ENCODE measurements around the gene UTY. TPM values are rescaled to one million over a fixed set of nuclear protein-coding genes. Genes with fewer than 3 reads are reported as not detected.
"Not testable (repeated sequence)": the region's sequence is repeated elsewhere in the genome, so short reads cannot be mapped to it uniquely, and the experiment has no call there.

Gene UTY
- total RNA-seq, 4 donors from 2014 or later = 0.06 to 48.8 (median 32.9) TPM; not detected in 1

- H3K36me3 ChIP-seq = peaks cover 0 to 66% (median 0%) of the 10 kb centered on the region in 3 donors
- no peaks in the 10 kb centered on the region for H3K4me1 ChIP-seq
- H3K9me3 ChIP-seq = no peaks in the 10 kb centered on the region
- DNase-seq = no peak
- TF ChIP-seq POLR2A (IDR thresholded peaks at IDR 0.05) (no peak), CTCF (IDR thresholded peaks at IDR 0.05) (no peak)
- no peak overlapping the region for H3K4me3 ChIP-seq
- H3K27ac ChIP-seq = no peak overlapping the region
- no peaks in the 10 kb centered on the region for H3K27me3 ChIP-seq
- intact Hi-C loops (cut with DNase I) = no loop called here
These were observed 208.1 kb downstream of the UTY start for GRCh38 chrY:13271706-13272105.

- H3K4me1 ChIP-seq; intact Hi-C loops (cut with DNase I); H3K27me3 ChIP-seq; DNase-seq; H3K27ac ChIP-seq; H3K9me3 ChIP-seq; H3K4me3 ChIP-seq: not testable (repeated sequence)
- H3K36me3 ChIP-seq = peaks cover 0 to 56% (median 0%) of the 10 kb centered on the region in 3 donors
- WGBS, 2 donors = 79% methylated on average over 4 of the region's 4 CpGs; no CpG with 5 or more reads in 1 of the 2 donors
These were observed 225.8 kb downstream of the UTY start for GRCh38 chrY:13253941-13254440.

GRCh38 chrY:13250421-13250820 is 229.4 kb downstream of the UTY start:
- TF ChIP-seq POLR2A (IDR thresholded peaks at IDR 0.05) = no peak
- no peak for TF ChIP-seq CTCF (IDR thresholded peaks at IDR 0.05)
- no peaks in the 10 kb centered on the region for H3K27me3 ChIP-seq
- intact Hi-C loops (cut with DNase I) = no loop called here

GRCh38 chrY:13243716-13244115 is 236.1 kb downstream of the UTY start:
- intact Hi-C loops (cut with DNase I) = no loop called here
- WGBS, 2 donors = 76% methylated on average over 5 of the region's 5 CpGs; no CpG with 5 or more reads in 1 of the 2 donors

More at GRCh38 chrY:13250421-13250820, 229.4 kb downstream of the UTY start:
- Histone ChIP-seq H3K27ac (no peak overlapping the region), H3K4me3 (no peak overlapping the region), H3K36me3 (peaks cover 0 to 23% (median 0%) of the 10 kb centered on the region in 3 donors), H3K4me1 (no peaks in the 10 kb centered on the region), H3K9me3 (no peaks in the 10 kb centered on the region)
- DNase-seq = no peak

GRCh38 chrY:13233901-13234300 is 245.9 kb downstream of the UTY start:
- DNase-seq = no peak
- Histone ChIP-seq H3K9me3 (no peaks in the 10 kb centered on the region), H3K4me3 (no peak overlapping the region), H3K27ac (no peak overlapping the region), H3K36me3 (peaks cover 0 to 32% (median 0%) of the 10 kb centered on the region in 3 donors), H3K4me1 (peaks cover 0 to 10% (median 0%) of the 10 kb centered on the region in 3 donors), H3K27me3 (no peaks in the 10 kb centered on the region)
- no CpG with 5 or more reads among the region's 3 CpGs for WGBS, 2 donors
- intact Hi-C loops (cut with DNase I) = no loop called here
- TF ChIP-seq POLR2A (IDR thresholded peaks at IDR 0.05) = no peak
- no peak for TF ChIP-seq CTCF (IDR thresholded peaks at IDR 0.05)

More at GRCh38 chrY:13243716-13244115, 236.1 kb downstream of the UTY start:
- H3K9me3 ChIP-seq = no peaks in the 10 kb centered on the region
- peaks cover 0 to 1% (median 0%) of the 10 kb centered on the region in 3 donors for H3K36me3 ChIP-seq
- no peak for TF ChIP-seq CTCF (IDR thresholded peaks at IDR 0.05)
- no peak for TF ChIP-seq POLR2A (IDR thresholded peaks at IDR 0.05)
- DNase-seq = no peak
- no peak overlapping the region for H3K27ac ChIP-seq
- H3K4me3 ChIP-seq = no peak overlapping the region
- no peaks in the 10 kb centered on the region for H3K4me1 ChIP-seq
- no peaks in the 10 kb centered on the region for H3K27me3 ChIP-seq

- Histone ChIP-seq H3K4me1 (peaks cover 0 to 10% (median 0%) of the 10 kb centered on the region in 3 donors), H3K36me3 (peaks cover 0 to 25% (median 0%) of the 10 kb centered on the region in 3 donors), H3K4me3 (no peak overlapping the region), H3K27ac (no peak overlapping the region), H3K27me3 (no peaks in the 10 kb centered on the region), H3K9me3 (no peaks in the 10 kb centered on the region)
- TF ChIP-seq POLR2A (IDR thresholded peaks at IDR 0.05) = no peak
- TF ChIP-seq CTCF (IDR thresholded peaks at IDR 0.05) = no peak
- no CpG with 5 or more reads among the region's 1 CpG for WGBS, 2 donors
- intact Hi-C loops (cut with DNase I) = no loop called here
- DNase-seq = no peak
These were observed 246.7 kb downstream of the UTY start for GRCh38 chrY:13233118-13233517.
